Caki2 (cell line): ENCODE results near the gene PRKCZ. TPM values are rescaled to one million over a fixed set of nuclear protein-coding genes. Genes with fewer than 3 reads are reported as not detected.

Source experiments
- DNase-seq: peaks from one replicate; pipeline ENCODE4 v3.0.0-alpha.2; 2015; ENCODE audit warnings: low read depth
- in situ Hi-C: cut with HindIII; loops from 2 replicates; pipeline ENCODE4 v1.10.0; 2016; ENCODE audit warnings: low sequenced_read_pairs, low pct_unique_long_range_greater_than_20kb, mixed read lengths
- total RNA-seq: library from RNA; depleted of rRNA; stranded (reverse); fragments of >200 nt; shearing (Covaris generic); gene quantifications from 2 replicates; pipeline ENCODE4 v1.2.3, GENCODE V29; 2014; ENCODE audit warnings: low replicate concordance

PRKCZ gene
- total RNA-seq, 1 experiment from 2014 or later, result 60.4 TPM

- in situ Hi-C loops, result loop anchor here (10.0 kb wide), 1 partner anchor 196 kb away; the partner anchor contains the start of genes MORN1 and RER1
- DNase-seq, result no peak
These were observed 149.0 kb downstream of the PRKCZ start for GRCh38 chr1:2199042-2199810.

GRCh38 chr1:2200308-2200943 lies 150.2 kb downstream of the PRKCZ start:
- DNase-seq, result no peak
- in situ Hi-C loops, result no loop called here

- in situ Hi-C loops, result no loop called here
- DNase-seq, result no peak
These were observed 150.9 kb downstream of the PRKCZ start for GRCh38 chr1:2201062-2201461.

GRCh38 chr1:2202008-2202575 lies 151.9 kb downstream of the PRKCZ start:
- DNase-seq, result no peak
- in situ Hi-C loops, result no loop called here

GRCh38 chr1:2202843-2203601 lies 152.8 kb downstream of the PRKCZ start:
- no peak for DNase-seq
- in situ Hi-C loops, result no loop called here

- in situ Hi-C loops, result no loop called here
- DNase-seq, result no peak
These were observed 153.6 kb downstream of the PRKCZ start for GRCh38 chr1:2203671-2204414.

GRCh38 chr1:2204415-2205190 lies 154.4 kb downstream of the PRKCZ start:
- in situ Hi-C loops, result no loop called here
- DNase-seq, result peak; percentile 44

- DNase-seq, result peak; percentile 66
- in situ Hi-C loops, result no loop called here
These were observed 155.2 kb downstream of the PRKCZ start for GRCh38 chr1:2205191-2205952.

- in situ Hi-C loops, result no loop called here
- no peak for DNase-seq
These were observed 156.7 kb downstream of the PRKCZ start for GRCh38 chr1:2206813-2207487.

GRCh38 chr1:2208309-2209239 lies 158.4 kb downstream of the PRKCZ start:
- peak; percentile 98 for DNase-seq
- in situ Hi-C loops, result no loop called here

GRCh38 chr1:2209400-2210083 lies 159.3 kb downstream of the PRKCZ start:
- in situ Hi-C loops, result no loop called here
- no peak for DNase-seq

- in situ Hi-C loops, result no loop called here
These were observed 160.0 kb downstream of the PRKCZ start for GRCh38 chr1:2210084-2210653.

GRCh38 chr1:2210786-2211185 lies 160.6 kb downstream of the PRKCZ start:
- no peak for DNase-seq
- in situ Hi-C loops, result no loop called here

More at GRCh38 chr1:2210084-2210653, 160.0 kb downstream of the PRKCZ start:
- DNase-seq, result no peak

- in situ Hi-C loops, result no loop called here
- DNase-seq, result no peak
These were observed 162.0 kb downstream of the PRKCZ start for GRCh38 chr1:2212274-2212531.
